HL-60 (cell line): Measurements from ENCODE around the gene AMDHD2.

Source experiments
- DNase-seq, 2 experiments: peaks; one replicate each; pipeline ENCODE4 v3.0.0-alpha.2; 2010 to 2020; ENCODE audit warnings: low read depth in 1 of 2, low spot score in 1 of 2
- H3K27ac ChIP-seq: fragments of 250-450 bp; sonication (Bioruptor Pico); replicated peaks from 2 replicates; pipeline ENCODE4 v1.5.1; 2020; ENCODE audit warnings: mild to moderate bottlenecking, moderate library complexity
- H3K27me3 ChIP-seq: fragments of 250-450 bp; sonication (Bioruptor Pico); 2 replicates; pipeline ENCODE4 v1.5.1; 2021; ENCODE audit warnings: mild to moderate bottlenecking, moderate library complexity; ENCODE audit not compliant: insufficient read depth, poor library complexity, severe bottlenecking
- H3K4me3 ChIP-seq: replicated peaks from 2 replicates; pipeline ENCODE4 v1.5.1; 2011; ENCODE audit warnings: mild to moderate bottlenecking, control low read depth, low read length; ENCODE audit not compliant: insufficient read depth
- CTCF ChIP-seq: IDR thresholded peaks from one replicate; pipeline ENCODE4 v1.5.1; 2011; ENCODE audit warnings: low read length, control low read depth, inconsistent platforms; ENCODE audit not compliant: insufficient read depth
- GABPA ChIP-seq: IDR thresholded peaks from 2 replicates; pipeline ENCODE4 v1.6.1; 2012; ENCODE audit warnings: low read depth
- POLR2AphosphoS5 ChIP-seq: IDR thresholded peaks from 2 replicates; pipeline ENCODE4 v1.6.1; 2012; ENCODE audit warnings: low read depth
- REST ChIP-seq: IDR thresholded peaks from 2 replicates; pipeline ENCODE4 v1.6.1; 2012; ENCODE audit warnings: low read depth; ENCODE audit not compliant: insufficient replicate concordance
- SPI1 ChIP-seq: IDR thresholded peaks from 2 replicates; pipeline ENCODE4 v1.6.1; 2012; ENCODE audit warnings: low read depth, mild to moderate bottlenecking, borderline replicate concordance

AMDHD2 gene

GRCh38 chr16:2505695-2506094 is 14.5 kb upstream of the AMDHD2 start:
- Histone ChIP-seq H3K27ac (no peak overlapping the region), H3K27me3 (no peaks in the 10 kb centered on the region), H3K4me3 (no peak overlapping the region)
- TF ChIP-seq CTCF, result no peak
- no peak for TF ChIP-seq GABPA
- no peak for TF ChIP-seq SPI1
- TF ChIP-seq POLR2AphosphoS5, result no peak
- TF ChIP-seq REST, result no peak
- DNase-seq, result no peak

- Histone ChIP-seq H3K27me3 (no peaks in the 10 kb centered on the region), H3K27ac (peak overlapping the region; percentile 78), H3K4me3 (no peak overlapping the region)
- DNase-seq, result peak; percentile 79 to 87
- TF ChIP-seq CTCF (no peak), SPI1 (peak; percentile 64; the same call in 1 of the 2 replicates)
Measured at GRCh38 chr16:2507052-2507659, 13.0 kb upstream of the AMDHD2 start.

GRCh38 chr16:2507665-2508064 is 12.5 kb upstream of the AMDHD2 start:
- peak overlapping the region; percentile 78 for H3K27ac ChIP-seq
- no peak overlapping the region for H3K4me3 ChIP-seq
- TF ChIP-seq SPI1 (no peak), POLR2AphosphoS5 (no peak), REST (no peak), CTCF (no peak), GABPA (no peak)
- H3K27me3 ChIP-seq, result no peaks in the 10 kb centered on the region
- DNase-seq, result peak; percentile 79 to 80
